MM.1S (cell line): ENCODE results near the gene C6orf136.
"Not testable (repeated sequence)": the region's sequence is repeated elsewhere in the genome, so short reads cannot be mapped to it uniquely, and the experiment has no call there.

ENCODE experiments used
- DNase-seq: peaks from one replicate; pipeline ENCODE4 v3.0.0-alpha.2; 2015
- H2AFZ ChIP-seq: fragments of 300-600 bp; sonication (generic); 2 replicates; pipeline ENCODE4 v1.6.0; 2016; ENCODE audit warnings: antibody characterized with exemption, low read length
- H3F3A ChIP-seq: fragments of 300-600 bp; sonication (generic); 2 replicates; pipeline ENCODE4 v1.6.1; 2016; ENCODE audit warnings: mild to moderate bottlenecking, antibody characterized with exemption, low read length, moderate library complexity, mixed read lengths; ENCODE audit not compliant: insufficient read depth
- H3K27ac ChIP-seq: fragments of 300-600 bp; sonication (generic); 2 replicates; pipeline ENCODE4 v1.5.1; 2016; ENCODE audit warnings: mild to moderate bottlenecking, low read length
- H3K27me3 ChIP-seq: fragments of 300-600 bp; sonication (generic); replicated peaks from 2 replicates; pipeline ENCODE4 v1.6.0; 2016; ENCODE audit warnings: low read length; ENCODE audit not compliant: insufficient read depth
- H3K36me3 ChIP-seq: fragments of 300-600 bp; sonication (generic); replicated peaks from 2 replicates; pipeline ENCODE4 v1.6.1; 2016; ENCODE audit warnings: mild to moderate bottlenecking, low read length, mixed read lengths; ENCODE audit not compliant: insufficient read depth
- H3K4me1 ChIP-seq: fragments of 300-600 bp; sonication (generic); 2 replicates; pipeline ENCODE4 v1.6.1; 2016; ENCODE audit warnings: low read length, mixed read lengths
- H3K4me2 ChIP-seq: fragments of 300-600 bp; sonication (generic); 2 replicates; pipeline ENCODE4 v1.6.0; 2016; ENCODE audit warnings: low read depth, low read length
- H3K4me3 ChIP-seq: fragments of 300-600 bp; sonication (generic); 2 replicates; pipeline ENCODE4 v1.5.1; 2016; ENCODE audit warnings: low read length, mixed read lengths
- H3K79me2 ChIP-seq: fragments of 300-600 bp; sonication (generic); 2 replicates; pipeline ENCODE4 v1.6.1; 2016; ENCODE audit warnings: mixed run types, low read length, mixed read lengths
- H3K9ac ChIP-seq: fragments of 300-600 bp; sonication (generic); 2 replicates; pipeline ENCODE4 v1.6.1; 2016; ENCODE audit warnings: low read length, mixed read lengths
- H3K9me2 ChIP-seq: fragments of 300-600 bp; sonication (generic); replicated peaks from 2 replicates; pipeline ENCODE4 v1.6.1; 2016; ENCODE audit warnings: mild to moderate bottlenecking, low read length, mixed read lengths; ENCODE audit not compliant: insufficient read depth
- H3K9me3 ChIP-seq: fragments of 300-600 bp; sonication (generic); replicated peaks from 2 replicates; pipeline ENCODE4 v1.6.1; 2016; ENCODE audit warnings: mild to moderate bottlenecking, low read length, mixed read lengths; ENCODE audit not compliant: insufficient read depth
- H4K20me1 ChIP-seq: fragments of 300-600 bp; sonication (generic); 2 replicates; pipeline ENCODE4 v1.6.1; 2016; ENCODE audit warnings: mild to moderate bottlenecking, low read length, moderate library complexity, mixed read lengths; ENCODE audit not compliant: insufficient read depth
- EZH2 ChIP-seq: fragments of 300-600 bp; sonication (generic); optimal IDR thresholded peaks from 2 replicates; pipeline ENCODE3; 2017; ENCODE audit warnings: low read depth, mild to moderate bottlenecking, antibody characterized with exemption, low read length, mixed read lengths
- EZH2phosphoT487 ChIP-seq: fragments of 300-600 bp; sonication (generic); IDR thresholded peaks from 2 replicates; pipeline ENCODE4 v1.6.1; 2018; ENCODE audit warnings: antibody characterized with exemption, low read length
- TF ChIP-seq, protein P1 (sequence below): fragments of 300-600 bp; sonication (generic); IDR thresholded peaks from 2 replicates; pipeline ENCODE4 v1.5.1; 2016; ENCODE audit warnings: antibody characterized with exemption, low read length, mixed read lengths

The C6orf136 gene

DNA sequence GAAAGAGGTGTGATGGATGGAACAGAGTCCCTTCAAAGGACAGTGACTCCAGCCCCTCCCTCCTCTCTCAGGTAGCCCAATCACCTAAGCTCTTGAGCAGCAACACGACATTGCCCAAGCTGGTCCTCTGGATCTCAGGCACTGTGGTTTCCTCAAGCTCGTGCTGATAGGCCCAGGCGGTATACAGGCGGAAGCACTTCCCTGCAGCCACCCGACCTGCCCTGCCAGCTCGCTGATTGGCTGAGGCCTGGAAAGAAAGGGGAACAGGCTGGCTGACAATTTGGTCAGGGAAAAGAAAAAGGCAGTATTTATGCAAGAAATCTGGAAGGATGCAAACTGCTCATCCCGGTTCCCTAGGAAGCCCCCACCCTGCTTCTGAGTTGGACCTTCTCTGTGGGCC, 9.6 kb downstream of the C6orf136 start:
- no peak for TF ChIP-seq EZH2
- TF ChIP-seq EZH2phosphoT487, result no peak
- TF ChIP-seq, protein P1, sequence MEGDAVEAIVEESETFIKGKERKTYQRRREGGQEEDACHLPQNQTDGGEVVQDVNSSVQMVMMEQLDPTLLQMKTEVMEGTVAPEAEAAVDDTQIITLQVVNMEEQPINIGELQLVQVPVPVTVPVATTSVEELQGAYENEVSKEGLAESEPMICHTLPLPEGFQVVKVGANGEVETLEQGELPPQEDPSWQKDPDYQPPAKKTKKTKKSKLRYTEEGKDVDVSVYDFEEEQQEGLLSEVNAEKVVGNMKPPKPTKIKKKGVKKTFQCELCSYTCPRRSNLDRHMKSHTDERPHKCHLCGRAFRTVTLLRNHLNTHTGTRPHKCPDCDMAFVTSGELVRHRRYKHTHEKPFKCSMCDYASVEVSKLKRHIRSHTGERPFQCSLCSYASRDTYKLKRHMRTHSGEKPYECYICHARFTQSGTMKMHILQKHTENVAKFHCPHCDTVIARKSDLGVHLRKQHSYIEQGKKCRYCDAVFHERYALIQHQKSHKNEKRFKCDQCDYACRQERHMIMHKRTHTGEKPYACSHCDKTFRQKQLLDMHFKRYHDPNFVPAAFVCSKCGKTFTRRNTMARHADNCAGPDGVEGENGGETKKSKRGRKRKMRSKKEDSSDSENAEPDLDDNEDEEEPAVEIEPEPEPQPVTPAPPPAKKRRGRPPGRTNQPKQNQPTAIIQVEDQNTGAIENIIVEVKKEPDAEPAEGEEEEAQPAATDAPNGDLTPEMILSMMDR, result no peak
- Histone ChIP-seq H3K4me3 (no peak overlapping the region), H3K4me1 (no peaks in the 10 kb centered on the region), H4K20me1 (no peaks in the 10 kb centered on the region), H2AFZ (no peak overlapping the region), H3F3A (peaks cover 4% of the 10 kb centered on the region; the same call in 1 of the 2 replicates), H3K27me3 (no peaks in the 10 kb centered on the region), H3K4me2 (no peak overlapping the region), H3K36me3 (no peaks in the 10 kb centered on the region; the same call in 1 of the 2 replicates), H3K9me3 (no peaks in the 10 kb centered on the region), H3K27ac (no peak overlapping the region), H3K9me2 (no peaks in the 10 kb centered on the region), H3K79me2 (no peaks in the 10 kb centered on the region), H3K9ac (no peak overlapping the region)
- DNase-seq, result no peak

DNA sequence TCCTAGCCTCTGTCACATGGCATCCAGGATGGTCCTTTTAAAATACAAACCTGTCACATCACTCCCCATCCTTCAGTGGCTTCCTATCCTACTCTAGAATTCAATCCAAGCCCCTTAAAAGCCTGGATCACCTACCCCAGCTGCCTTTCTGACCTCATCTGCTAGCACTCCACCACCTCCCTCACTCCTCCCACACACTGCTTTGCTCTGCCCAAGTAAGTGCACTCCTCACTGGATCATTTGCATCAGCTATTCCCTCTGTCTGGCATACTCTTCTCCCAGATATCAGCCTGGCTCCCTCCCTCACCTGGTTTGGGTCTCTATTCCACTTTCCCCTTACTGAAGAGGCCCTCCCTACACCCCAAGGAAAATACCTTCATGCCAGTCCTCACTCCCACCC, 10.5 kb downstream of the C6orf136 start:
- Histone ChIP-seq H4K20me1 (no peaks in the 10 kb centered on the region), H3K9ac (no peak overlapping the region), H3K4me2 (no peak overlapping the region), H3K36me3 (no peaks in the 10 kb centered on the region; the same call in 1 of the 2 replicates), H3K27ac (no peak overlapping the region), H2AFZ (no peak overlapping the region), H3K9me2 (no peaks in the 10 kb centered on the region), H3F3A (no peaks in the 10 kb centered on the region; the same call in 1 of the 2 replicates), H3K4me1 (no peaks in the 10 kb centered on the region), H3K9me3 (no peaks in the 10 kb centered on the region), H3K27me3 (no peaks in the 10 kb centered on the region), H3K4me3 (no peak overlapping the region), H3K79me2 (no peaks in the 10 kb centered on the region)
- no peak for TF ChIP-seq EZH2phosphoT487
- TF ChIP-seq EZH2, result no peak
- TF ChIP-seq, protein P1, result no peak
- no peak for DNase-seq

DNA sequence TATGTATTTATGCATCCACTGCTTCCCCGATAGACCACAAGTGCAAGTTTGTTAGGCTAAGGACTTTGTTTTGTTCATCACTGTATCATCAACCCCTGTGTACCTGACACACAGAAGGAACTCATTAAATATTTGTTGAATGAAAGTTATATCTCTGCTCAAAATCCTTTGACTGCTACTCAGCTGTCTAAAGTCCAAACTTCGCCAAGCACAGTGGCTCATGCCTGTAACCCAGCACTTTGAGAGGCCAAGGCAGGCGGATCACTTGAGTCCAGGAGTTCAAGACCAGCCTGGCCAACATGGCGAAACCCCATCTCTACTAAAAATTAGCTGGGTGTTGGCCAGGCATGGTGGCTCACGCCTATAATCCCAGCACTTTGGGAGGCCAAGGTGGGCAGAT, 11.0 kb downstream of the C6orf136 start:
- H2AFZ ChIP-seq, H3K9me2 ChIP-seq, H3K27me3 ChIP-seq, H3F3A ChIP-seq, H3K4me1 ChIP-seq, H3K4me2 ChIP-seq, H3K9me3 ChIP-seq, H3K27ac ChIP-seq, H3K36me3 ChIP-seq, H3K4me3 ChIP-seq, H3K9ac ChIP-seq, H4K20me1 ChIP-seq, DNase-seq, H3K79me2 ChIP-seq: not testable (repeated sequence)

DNA sequence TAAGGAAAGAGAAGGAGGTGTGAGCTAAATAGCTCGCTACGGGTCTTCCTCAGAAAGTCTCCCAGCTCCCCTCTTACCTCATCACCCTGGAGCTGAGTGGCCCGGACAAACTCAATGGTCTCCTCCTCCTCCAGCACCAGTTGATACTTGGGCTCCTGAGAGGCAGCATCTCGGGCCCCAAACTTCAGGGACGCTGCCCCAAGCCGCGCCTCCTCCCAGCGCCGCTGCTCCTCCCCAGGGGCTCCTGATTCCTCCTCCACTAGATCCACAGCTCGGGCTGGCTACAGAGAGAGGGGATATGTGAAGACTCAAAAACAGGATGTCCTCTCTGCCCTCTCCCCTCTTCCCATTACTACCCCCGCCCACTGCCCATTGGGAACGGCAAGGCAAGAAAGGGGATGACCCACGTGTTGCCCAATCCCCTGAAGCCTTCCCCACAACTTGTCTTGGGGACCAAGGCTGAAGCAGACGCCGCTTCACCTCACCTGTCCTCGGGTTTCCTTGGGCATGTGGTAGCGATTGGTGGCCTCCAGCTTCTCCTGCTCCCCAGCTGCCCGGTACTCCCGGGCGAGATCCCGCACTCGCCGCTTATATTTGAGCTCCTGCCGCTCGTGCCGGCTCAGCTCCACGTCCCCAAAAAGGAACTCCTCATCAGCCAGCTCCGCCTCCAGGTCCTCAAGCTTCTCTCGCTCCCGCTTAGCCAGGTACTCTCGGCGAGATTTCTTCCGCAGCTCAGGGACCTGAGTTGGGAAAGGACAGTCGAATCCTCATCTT, 18.2 kb downstream of the C6orf136 start:
- Histone ChIP-seq H3K9me3 (no peaks in the 10 kb centered on the region), H3K79me2 (0 out of 2 replicates have a peak, but pooled peaks cover under 1% of the 10 kb centered on the region)

DNA sequence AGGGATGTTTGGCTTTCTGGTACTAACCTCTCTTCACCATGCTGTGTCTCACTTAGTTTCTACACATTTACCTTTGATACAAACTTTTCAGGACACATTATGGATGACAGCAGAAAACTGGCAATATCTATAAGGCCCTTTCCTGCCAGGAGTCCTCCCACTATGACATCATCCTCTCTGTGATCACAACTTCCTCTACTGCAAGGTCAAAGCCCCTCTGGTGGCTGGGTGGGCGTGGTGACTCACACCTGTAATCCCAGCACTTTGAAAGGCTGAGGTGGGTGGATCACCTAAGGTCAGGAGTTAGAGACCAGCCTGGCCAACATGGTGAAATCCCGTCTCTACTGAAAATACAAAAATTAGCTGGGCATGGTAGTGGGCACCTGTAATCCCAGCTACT, 19.4 kb downstream of the C6orf136 start:
- H2AFZ ChIP-seq, H3K4me3 ChIP-seq, H3K4me2 ChIP-seq, H3K9me3 ChIP-seq, H3F3A ChIP-seq, H3K27ac ChIP-seq, H4K20me1 ChIP-seq, H3K9ac ChIP-seq, H3K9me2 ChIP-seq, H3K27me3 ChIP-seq, H3K4me1 ChIP-seq, H3K79me2 ChIP-seq, DNase-seq, H3K36me3 ChIP-seq: not testable (repeated sequence)

More for the DNA sequence above, 18.2 kb downstream of the C6orf136 start:
- no peaks in the 10 kb centered on the region; the same call in 1 of the 2 replicates for H3K36me3 ChIP-seq
- no peaks in the 10 kb centered on the region for H3K27me3 ChIP-seq
- H3K9ac ChIP-seq, result no peak overlapping the region
- no peak for DNase-seq
- H3F3A ChIP-seq, result no peaks in the 10 kb centered on the region
- no peak overlapping the region for H3K4me2 ChIP-seq
- no peak overlapping the region for H3K4me3 ChIP-seq
- H2AFZ ChIP-seq, result no peak overlapping the region
- H3K9me2 ChIP-seq, result no peaks in the 10 kb centered on the region
- no peaks in the 10 kb centered on the region for H3K4me1 ChIP-seq
- TF ChIP-seq EZH2phosphoT487 (no peak), EZH2 (no peak)
- TF ChIP-seq, protein P1, result no peak
- no peaks in the 10 kb centered on the region for H4K20me1 ChIP-seq
- no peak overlapping the region for H3K27ac ChIP-seq
